GM12878 (cell line): Measurements from ENCODE around the gene NUP205.

ENCODE experiments used
- HDAC6 ChIP-seq: fragments of 200-600 bp; sonication (generic); IDR thresholded peaks from one replicate; pipeline ENCODE4 v1.8.0; 2017; ENCODE audit warnings: antibody characterized with exemption; ENCODE audit not compliant: unreplicated experiment
- ZBTB11 ChIP-seq: fragments of 450-650 bp; formaldehyde crosslinking; IDR thresholded peaks from 2 replicates; pipeline ENCODE4 v1.5.0; 2022; ENCODE audit warnings: mild to moderate bottlenecking, missing genetic modification characterization

GRCh38 chr7:135681762-135682161 is 124.0 kb downstream of the NUP205 start:
- TF ChIP-seq HDAC6, result no peak
- TF ChIP-seq ZBTB11 (CRISPR knock-in tag), result no peak
